ENCODE data around the gene GNL3.
"Not testable (repeated sequence)": the region's sequence is repeated elsewhere in the genome, so short reads cannot be mapped to it uniquely, and the experiment has no call there.

Gene GNL3

DNA sequence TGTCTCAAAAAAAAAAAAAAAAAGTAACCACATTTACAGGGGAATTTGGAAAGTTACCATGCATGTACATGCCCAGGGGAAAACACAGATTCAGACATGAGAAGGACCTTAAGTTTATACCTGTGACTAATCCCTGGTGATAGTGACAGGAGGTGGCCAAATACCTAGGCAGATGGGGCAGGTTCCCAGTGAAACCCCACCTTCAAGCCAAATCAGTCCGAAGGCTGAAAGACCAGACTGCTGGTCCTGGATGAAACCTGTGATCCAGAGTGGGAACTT is 35.8 kb downstream of the GNL3 start:
- DNase-seq: no peak

- peak; percentile 10 for DNase-seq
Observed at GRCh38 chr3:52722491-52722890, 36.7 kb downstream of the GNL3 start.

GRCh38 chr3:52723935-52724334 is 38.1 kb downstream of the GNL3 start:
- no peak for DNase-seq

DNA sequence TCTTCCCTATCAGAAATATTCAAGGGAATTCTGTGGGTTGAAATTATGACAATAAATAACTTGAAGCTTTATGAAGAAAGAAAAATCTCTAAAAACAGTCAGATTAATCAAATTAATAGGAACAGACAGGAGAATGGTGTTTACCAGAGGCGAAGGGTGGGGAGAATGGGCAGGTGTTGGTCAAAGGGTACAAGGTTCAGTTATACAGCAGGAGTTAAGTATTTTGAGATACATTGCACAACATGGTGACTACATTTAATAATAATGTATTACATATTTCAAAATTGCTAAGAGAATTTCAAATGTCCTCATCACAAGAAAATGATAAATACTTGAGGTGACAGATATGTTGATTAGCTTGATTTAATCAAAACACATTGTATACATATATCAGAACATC is 38.7 kb downstream of the GNL3 start:
- DNase-seq: no peak

DNA sequence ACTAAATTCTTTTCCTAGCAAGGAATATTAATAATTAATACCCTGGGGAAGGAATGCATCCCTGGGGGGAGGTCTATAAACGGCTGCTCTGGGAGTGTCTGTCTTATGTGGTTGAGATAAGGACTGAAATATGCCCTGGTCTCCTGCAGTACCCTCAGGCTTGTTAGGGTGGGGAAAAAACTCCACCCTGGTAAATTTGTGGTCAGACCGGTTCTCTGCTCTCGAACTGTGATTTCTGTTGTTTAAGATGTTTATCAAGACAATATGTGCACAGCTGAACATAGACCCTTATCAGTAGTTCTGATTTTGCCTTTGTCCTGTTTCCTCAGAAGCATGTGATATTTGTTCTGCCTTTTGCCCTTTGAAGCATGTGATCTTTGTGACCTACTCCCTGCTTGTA is 42.9 kb downstream of the GNL3 start:
- DNase-seq: not testable (repeated sequence)

- no peak for DNase-seq
Observed at GRCh38 chr3:52730681-52731080, 44.8 kb downstream of the GNL3 start.

DNA sequence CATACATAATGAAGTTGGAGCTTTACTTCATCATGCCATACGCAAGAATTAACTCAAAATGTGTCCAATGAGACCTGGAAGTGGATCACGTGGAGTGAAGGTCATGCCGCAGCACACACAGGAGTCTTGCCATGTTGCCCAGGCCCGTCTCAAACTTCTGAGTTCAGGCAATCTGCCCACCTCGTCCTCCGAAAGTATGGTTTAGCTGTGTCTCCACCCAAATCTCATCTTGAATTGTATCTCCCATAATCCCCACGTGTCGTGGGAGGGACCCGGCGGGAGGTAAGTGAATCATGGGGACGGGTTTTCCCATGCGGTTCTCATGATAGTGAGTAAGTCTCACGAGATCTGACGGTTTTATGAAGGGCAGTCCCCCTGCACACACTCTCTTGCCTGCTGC is 45.8 kb downstream of the GNL3 start:
- DNase-seq: no peak

- DNase-seq: no peak
Observed at GRCh38 chr3:52733256-52733891, 47.5 kb downstream of the GNL3 start.

GRCh38 chr3:52739730-52740129 is 53.9 kb downstream of the GNL3 start:
- DNase-seq: no peak

- peak; percentile 33 for DNase-seq
Observed at GRCh38 chr3:52742418-52743041, 56.7 kb downstream of the GNL3 start.

- DNase-seq: no peak
Observed at GRCh38 chr3:52743152-52743551, 57.3 kb downstream of the GNL3 start.

GRCh38 chr3:52743721-52744120 is 57.9 kb downstream of the GNL3 start:
- no peak for DNase-seq
